COLO668 (cell line): ENCODE measurements around the gene DPYD.

ENCODE experiments used
- DNase-seq: peaks from one replicate; lab custom pipeline; 2025; ENCODE audit not compliant: unreplicated experiment; lab: John Stamatoyannopoulos, UW

The DPYD gene

GRCh38 chr1:97907886-97908285 lies 12.9 kb downstream of the DPYD start:
- DNase-seq, result no peak

DNA sequence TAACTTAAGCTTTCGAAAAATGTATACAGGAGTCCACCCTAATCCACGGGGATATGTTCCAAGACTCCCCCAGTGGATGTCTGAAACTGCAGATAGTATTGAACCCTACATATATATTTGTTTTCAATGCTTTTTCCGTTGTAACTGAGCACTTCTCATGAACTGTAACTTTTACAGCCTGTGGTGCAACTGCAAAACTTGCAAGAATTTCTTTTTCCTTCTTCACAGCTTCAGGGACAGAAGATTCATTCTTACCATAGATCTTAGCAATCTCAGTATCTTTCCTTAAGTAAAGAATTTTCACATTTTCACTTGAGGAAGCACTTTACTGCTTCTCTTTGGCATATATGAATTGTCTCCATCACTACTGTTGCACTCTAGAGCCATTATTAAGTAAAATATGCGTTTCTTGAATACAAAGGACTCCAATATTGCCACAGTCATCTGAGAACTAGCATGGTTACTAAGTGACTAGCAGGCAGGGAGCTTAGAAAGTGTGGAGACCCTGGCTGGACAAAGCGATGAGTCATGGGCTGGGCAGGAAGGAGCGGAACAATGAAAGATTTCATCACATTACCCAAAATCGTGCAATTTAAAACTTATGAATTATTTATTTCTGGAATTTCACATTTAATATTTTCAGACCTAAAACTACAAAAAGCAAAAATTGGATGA lies 14.1 kb downstream of the DPYD start:
- no peak for DNase-seq

DNA sequence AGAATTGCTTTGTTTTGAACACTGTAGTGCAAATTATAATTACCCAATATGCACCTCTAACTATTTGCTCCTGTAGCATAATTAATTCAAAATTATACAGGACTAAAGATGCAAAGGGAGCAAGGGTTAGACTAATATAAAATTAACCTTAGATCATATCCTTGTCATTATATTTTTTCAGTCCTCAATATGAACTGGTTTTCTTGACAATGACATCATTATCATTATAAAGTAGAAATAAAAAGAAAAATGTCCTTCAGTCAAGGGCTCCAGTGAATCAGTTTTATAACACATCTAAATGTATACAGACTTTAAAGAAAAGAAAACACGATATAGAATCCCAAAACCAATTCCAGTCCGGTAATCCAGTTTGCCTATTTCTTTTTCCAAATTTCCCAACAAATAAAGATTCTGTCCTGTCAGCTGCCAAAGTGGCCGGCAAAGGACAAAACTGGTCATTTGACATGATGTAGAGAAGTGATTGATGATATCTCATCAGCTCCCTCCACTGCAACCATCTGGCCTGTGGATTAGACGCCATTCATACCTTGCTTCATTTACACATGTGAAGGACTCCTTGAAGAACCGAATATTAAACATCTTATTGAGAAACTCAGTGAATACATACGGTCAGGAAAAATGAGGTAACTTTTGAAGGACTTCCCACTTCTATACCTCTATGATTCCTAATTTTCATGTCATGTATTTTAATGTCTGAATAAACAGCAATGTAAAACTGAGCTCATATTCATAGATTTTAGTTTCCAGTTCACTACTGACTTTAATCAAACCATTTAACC lies 15.5 kb downstream of the DPYD start:
- DNase-seq, result no peak

GRCh38 chr1:97904534-97904933 lies 16.3 kb downstream of the DPYD start:
- DNase-seq, result no peak

DNA sequence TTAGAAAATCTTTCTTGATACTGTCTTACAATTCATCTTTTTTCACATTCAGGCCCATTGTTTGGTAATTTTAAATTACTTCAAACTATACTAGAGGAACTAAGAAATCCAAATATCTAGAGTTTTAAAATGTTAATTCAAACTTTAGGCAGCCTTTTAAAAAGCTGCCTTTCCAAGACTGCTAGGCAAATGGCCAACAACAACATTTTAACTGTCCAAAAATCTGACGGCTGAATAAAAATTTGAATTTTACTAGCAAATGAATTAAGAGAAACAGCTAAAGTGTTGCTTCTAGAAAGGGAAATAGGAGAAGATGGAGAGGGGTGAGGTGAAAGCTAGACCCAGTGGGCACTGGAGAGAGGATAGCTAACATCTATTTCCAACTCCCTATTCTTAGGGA lies 17.2 kb downstream of the DPYD start:
- DNase-seq, result no peak

DNA sequence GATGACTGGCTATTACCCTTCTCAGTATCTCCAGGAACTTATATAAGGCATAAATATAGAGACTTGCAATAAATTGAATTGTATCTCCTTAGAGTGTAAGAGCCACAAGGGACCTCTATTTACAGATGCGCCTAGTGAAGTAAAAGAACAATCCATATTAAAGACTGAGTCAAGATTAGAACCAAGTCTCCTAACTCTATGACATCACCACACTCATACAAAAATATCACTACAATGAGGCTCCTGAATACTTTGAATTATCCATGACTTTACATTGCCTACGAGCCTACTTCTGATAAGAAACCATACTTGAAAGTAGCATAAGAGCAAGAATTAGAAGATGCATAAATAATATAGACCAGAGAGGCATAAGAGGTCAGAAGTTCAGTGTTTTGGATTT lies 18.8 kb downstream of the DPYD start:
- no peak for DNase-seq

GRCh38 chr1:97901017-97901658 lies 19.7 kb downstream of the DPYD start:
- DNase-seq, result no peak

GRCh38 chr1:97898948-97899347 lies 21.9 kb downstream of the DPYD start:
- no peak for DNase-seq

- DNase-seq, result no peak
Observed at GRCh38 chr1:97895278-97895677, 25.6 kb downstream of the DPYD start.

- DNase-seq, result no peak
Observed at GRCh38 chr1:97893844-97894243, 27.0 kb downstream of the DPYD start.

DNA sequence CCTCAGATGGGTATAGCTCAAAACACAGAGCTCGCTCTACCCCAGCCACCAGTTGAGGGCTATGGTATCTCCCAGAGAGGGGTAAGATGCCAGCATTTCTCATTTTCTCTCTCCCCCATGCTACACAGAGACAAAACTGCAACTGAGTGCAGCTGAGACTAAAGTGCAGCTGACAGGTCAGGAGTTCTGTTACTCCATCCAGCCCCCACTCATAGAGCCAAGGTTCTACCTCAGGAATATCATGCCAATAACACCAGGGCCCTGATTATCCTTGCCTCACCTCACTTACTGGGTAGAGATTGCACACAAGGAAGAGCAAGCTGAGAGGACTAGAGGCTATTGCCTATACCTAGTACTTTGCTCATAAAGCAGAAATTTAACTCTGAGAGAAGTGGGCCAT lies 34.6 kb downstream of the DPYD start:
- no peak for DNase-seq

DNA sequence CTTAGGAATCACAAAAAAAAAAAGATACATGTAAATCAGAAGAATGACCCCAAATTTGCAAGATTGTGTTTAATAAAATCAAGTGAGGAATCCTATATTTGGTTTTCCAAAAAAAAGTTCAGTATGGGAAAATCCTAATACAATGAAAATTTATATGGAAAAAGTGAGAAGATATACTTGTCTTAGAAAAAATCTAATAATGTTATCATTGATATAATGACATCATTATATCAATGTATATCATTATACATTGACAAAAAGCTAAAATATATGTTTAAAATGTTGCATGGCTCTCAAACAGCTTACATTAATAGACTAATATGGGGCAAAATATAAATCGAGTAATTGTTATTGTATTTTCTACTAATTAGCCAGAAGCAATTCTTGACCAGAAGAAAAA lies 37.0 kb downstream of the DPYD start:
- no peak for DNase-seq

DNA sequence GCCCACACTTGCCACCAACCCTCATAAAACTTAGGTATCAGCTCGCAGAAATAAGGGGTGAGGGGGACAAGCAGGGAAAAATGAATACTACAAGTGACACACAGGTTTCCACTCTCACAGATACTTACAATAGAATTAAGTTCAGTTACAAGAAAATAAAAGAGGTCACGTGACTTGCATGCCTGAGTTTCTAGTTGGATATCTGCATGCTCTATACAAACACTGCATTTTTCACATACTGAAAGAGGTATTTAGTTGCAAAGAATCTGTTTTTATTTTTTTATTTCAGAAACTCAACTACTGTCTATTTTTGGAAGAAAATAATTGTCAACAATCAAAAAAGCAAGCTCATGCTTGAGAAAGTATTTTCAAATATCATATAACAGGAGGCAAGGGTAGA lies 43.5 kb downstream of the DPYD start:
- no peak for DNase-seq

- no peak for DNase-seq
Observed at GRCh38 chr1:97875996-97876395, 44.8 kb downstream of the DPYD start.

DNA sequence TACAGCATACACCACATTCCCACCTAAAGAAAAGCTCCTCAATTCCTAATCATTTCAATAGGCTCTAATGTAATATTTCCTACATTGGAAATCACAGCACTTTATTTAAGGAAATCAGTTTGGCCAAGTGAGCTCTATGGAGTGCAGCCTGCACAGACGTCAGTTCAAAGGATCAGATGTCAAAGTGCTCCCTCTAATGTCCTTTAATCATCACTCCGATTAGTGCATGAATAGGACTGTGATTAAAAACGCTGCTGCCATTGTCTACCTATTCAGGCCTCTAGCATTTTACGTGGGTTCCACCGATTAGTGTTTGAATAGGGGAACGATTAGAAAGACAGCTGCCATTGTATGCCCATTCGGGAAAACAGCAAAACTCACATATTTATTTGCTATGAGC lies 50.2 kb downstream of the DPYD start:
- DNase-seq, result no peak

- DNase-seq, result no peak
Observed at GRCh38 chr1:97869441-97869840, 51.4 kb downstream of the DPYD start.

DNA sequence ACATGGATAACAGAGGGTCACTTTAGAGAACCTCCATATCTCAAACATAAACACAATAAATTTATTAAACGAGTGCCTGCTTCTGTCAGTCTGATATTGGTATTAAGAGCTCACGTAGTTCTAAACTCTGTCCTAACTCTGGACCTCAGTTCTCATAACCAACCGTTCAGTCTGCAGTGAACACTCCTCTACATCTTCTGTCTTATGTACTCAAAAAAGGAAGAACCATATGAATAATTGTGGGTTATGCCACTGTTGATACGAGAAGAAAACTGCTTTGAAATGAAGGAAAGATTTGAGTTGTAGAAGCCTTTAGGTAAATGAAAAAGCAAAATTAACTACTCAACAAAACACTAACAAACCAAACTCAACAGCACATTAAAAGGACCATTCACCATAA lies 53.7 kb downstream of the DPYD start:
- DNase-seq, result no peak

GRCh38 chr1:97864615-97865014 lies 56.2 kb downstream of the DPYD start:
- no peak for DNase-seq

DNA sequence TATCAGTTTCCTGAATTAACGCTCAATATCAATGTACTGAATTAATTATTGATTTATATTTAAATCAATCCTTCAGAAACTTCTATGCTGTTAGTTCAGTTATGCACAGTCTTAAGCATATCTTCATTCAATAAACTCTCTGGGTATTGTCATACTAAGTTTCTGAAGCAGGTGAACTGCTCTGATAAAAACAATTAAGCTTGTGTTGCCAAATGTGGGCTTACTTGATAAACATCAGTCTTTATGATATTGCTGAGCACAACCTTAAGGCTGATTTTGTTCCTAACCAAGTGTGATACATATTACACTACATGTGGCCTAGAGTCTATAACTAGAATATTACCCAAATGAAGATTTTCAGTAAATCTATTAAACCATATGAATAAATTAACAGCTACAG lies 67.6 kb downstream of the DPYD start:
- no peak for DNase-seq

DNA sequence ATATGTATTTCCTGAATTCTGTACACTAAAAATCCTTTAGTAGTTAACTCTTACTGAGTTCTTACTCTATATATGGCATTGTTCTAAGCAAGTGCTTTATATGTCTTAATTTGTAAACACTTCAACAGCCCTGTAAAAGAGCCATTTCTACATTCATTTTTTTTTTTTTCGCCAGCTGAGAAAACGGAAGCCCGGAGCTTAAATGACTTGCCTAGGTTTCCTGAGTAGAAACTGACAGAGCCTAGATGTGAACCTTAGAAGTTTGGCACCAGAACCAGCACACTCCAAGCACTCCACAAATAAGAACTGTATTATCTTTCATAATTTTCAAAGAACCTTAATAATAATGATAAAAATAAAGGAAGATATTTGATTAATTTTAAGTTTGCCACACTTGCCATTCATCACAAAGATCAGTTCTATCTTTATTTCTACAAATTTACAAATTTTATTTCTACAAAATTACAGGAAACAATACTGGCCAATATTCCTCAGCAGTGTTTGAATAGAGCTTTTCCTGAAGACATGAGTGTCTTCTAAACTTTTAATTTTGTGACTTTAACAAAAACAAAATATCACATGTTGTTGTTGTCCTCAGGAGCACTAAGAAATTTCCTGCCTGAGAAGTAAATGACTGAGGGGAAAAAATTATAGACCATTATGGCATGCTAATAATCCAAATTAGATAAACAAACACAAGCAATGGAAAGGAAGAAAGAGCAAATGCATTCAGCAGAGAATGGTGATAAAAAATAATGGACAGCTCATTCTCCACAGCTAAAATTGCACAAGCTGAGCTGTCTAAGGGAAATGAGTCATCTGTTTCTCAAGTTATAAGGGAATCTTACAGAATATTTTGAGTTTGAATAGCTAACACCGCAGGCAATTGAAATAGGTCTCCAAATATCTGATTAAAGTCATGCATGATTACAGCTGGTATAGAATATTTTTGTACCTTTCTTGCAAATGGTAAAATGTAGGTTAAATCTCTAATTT lies 71.2 kb downstream of the DPYD start:
- no peak for DNase-seq

GRCh38 chr1:97845805-97846204 lies 75.0 kb downstream of the DPYD start:
- no peak for DNase-seq
